Smooth muscle cell (in vitro differentiated cells): Measurements from ENCODE around the gene CHN2. TPM values are rescaled to one million over a fixed set of nuclear protein-coding genes. Genes with fewer than 3 reads are reported as not detected.

Experiments
- DNase-seq: peaks from one replicate; lab custom pipeline; 2025; ENCODE audit not compliant: unreplicated experiment; lab: John Stamatoyannopoulos, UW
- H2AFZ ChIP-seq: fragments of 200-600 bp; sonication (generic); 2 replicates; pipeline ENCODE4 v1.6.0; 2016; ENCODE audit warnings: antibody characterized with exemption, low read depth, mild to moderate bottlenecking
- H3F3A ChIP-seq: fragments of 200-600 bp; sonication (generic); 2 replicates; pipeline ENCODE4 v1.6.0; 2017; ENCODE audit warnings: antibody characterized with exemption, low read depth
- H3K27ac ChIP-seq: fragments of 200-600 bp; sonication (generic); 2 replicates; pipeline ENCODE4 v1.5.1; 2016; ENCODE audit warnings: low read depth, mild to moderate bottlenecking
- H3K27me3 ChIP-seq: fragments of 200-600 bp; sonication (generic); 2 replicates; pipeline ENCODE4 v1.6.1; 2016; ENCODE audit warnings: low read depth, mild to moderate bottlenecking
- H3K36me3 ChIP-seq: fragments of 200-600 bp; sonication (generic); 2 replicates; pipeline ENCODE4 v1.5.1; 2016; ENCODE audit warnings: low read depth
- H3K4me1 ChIP-seq: fragments of 200-600 bp; sonication (generic); 2 replicates; pipeline ENCODE4 v1.5.1; 2016; ENCODE audit warnings: low read depth
- H3K4me2 ChIP-seq: fragments of 200-600 bp; sonication (generic); 2 replicates; pipeline ENCODE4 v1.6.0; 2016; ENCODE audit warnings: mild to moderate bottlenecking
- H3K4me3 ChIP-seq: fragments of 200-600 bp; sonication (generic); 2 replicates; pipeline ENCODE4 v1.5.1; 2016; ENCODE audit warnings: mild to moderate bottlenecking
- H3K79me2 ChIP-seq: fragments of 200-600 bp; sonication (generic); 2 replicates; pipeline ENCODE4 v1.6.0; 2016; ENCODE audit warnings: low read depth, mild to moderate bottlenecking
- H3K9ac ChIP-seq: fragments of 200-600 bp; sonication (generic); 2 replicates; pipeline ENCODE4 v1.6.0; 2016; ENCODE audit warnings: low read depth
- H3K9me3 ChIP-seq: fragments of 200-600 bp; sonication (generic); replicated peaks from 2 replicates; pipeline ENCODE4 v1.5.1; 2016; ENCODE audit warnings: low read depth
- H4K20me1 ChIP-seq: fragments of 200-600 bp; sonication (generic); 2 replicates; pipeline ENCODE4 v1.6.0; 2016; ENCODE audit warnings: low read depth
- WGBS: methylation state at CpG from one replicate; pipeline ENCODE4 v1.1.7; 2016; ENCODE audit warnings: low lambda C conversion rate; 5-methylcytosine and 5-hydroxymethylcytosine counted together
- polyA plus RNA-seq: library from polyadenylated mRNA; unstranded; fragments of >200 nt; fragmentation: Nextera tagmentation; extraction: Ambion mirVana; gene quantifications from 2 replicates; pipeline ENCODE4 v1.2.1, GENCODE V29; 2016
- total RNA-seq: library from RNA; depleted of rRNA; stranded (reverse); fragments of >200 nt; gene quantifications from 2 replicates; pipeline ENCODE4 v1.2.3, GENCODE V29; 2014
- TF ChIP-seq, protein P1 (sequence below): fragments of 200-600 bp; sonication (generic); IDR thresholded peaks from 2 replicates; pipeline ENCODE4 v1.5.1; 2017; ENCODE audit warnings: borderline replicate concordance, mild to moderate bottlenecking, antibody characterized with exemption; ENCODE audit not compliant: insufficient read depth, poor library complexity, severe bottlenecking

Gene CHN2
- total and polyA plus RNA-seq, 2 experiments from 2014 or later = 7.4 to 20.7 TPM

DNA sequence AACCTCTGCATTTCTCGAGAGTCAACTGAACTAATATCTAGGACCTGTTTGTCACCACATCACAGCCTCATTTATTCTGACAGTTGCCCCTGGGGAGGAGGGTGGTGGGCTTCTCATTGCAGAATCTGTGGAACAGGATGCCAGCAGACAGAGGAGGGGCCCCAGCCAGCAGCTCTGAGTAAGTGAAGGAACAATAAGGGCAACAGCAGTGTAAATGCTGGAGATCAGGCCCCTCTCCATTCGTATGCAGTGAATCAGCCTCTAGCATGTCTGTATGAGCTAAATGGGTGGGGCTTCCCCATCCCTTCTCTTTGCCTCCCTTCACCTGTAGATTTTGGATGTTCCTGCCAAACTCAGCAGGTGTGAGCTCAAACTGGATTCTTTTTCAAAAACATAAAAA lies 40.5 kb upstream of the CHN2 start:
- H3K4me1 ChIP-seq = no peaks in the 10 kb centered on the region
- H3K36me3 ChIP-seq = no peaks in the 10 kb centered on the region
- no peak for DNase-seq
- no peaks in the 10 kb centered on the region for H3K79me2 ChIP-seq
- 85% methylated on average over 2 of the region's 2 CpGs for WGBS
- TF ChIP-seq, protein P1, sequence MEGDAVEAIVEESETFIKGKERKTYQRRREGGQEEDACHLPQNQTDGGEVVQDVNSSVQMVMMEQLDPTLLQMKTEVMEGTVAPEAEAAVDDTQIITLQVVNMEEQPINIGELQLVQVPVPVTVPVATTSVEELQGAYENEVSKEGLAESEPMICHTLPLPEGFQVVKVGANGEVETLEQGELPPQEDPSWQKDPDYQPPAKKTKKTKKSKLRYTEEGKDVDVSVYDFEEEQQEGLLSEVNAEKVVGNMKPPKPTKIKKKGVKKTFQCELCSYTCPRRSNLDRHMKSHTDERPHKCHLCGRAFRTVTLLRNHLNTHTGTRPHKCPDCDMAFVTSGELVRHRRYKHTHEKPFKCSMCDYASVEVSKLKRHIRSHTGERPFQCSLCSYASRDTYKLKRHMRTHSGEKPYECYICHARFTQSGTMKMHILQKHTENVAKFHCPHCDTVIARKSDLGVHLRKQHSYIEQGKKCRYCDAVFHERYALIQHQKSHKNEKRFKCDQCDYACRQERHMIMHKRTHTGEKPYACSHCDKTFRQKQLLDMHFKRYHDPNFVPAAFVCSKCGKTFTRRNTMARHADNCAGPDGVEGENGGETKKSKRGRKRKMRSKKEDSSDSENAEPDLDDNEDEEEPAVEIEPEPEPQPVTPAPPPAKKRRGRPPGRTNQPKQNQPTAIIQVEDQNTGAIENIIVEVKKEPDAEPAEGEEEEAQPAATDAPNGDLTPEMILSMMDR = no peak
- H3K4me2 ChIP-seq = no peak overlapping the region
- no peaks in the 10 kb centered on the region for H3K9me3 ChIP-seq
- H2AFZ ChIP-seq = no peak overlapping the region
- H3F3A ChIP-seq = no peaks in the 10 kb centered on the region
- no peak overlapping the region for H3K4me3 ChIP-seq
- H3K27ac ChIP-seq = no peak overlapping the region
- no peaks in the 10 kb centered on the region for H4K20me1 ChIP-seq
- no peak overlapping the region for H3K9ac ChIP-seq
- no peaks in the 10 kb centered on the region for H3K27me3 ChIP-seq

DNA sequence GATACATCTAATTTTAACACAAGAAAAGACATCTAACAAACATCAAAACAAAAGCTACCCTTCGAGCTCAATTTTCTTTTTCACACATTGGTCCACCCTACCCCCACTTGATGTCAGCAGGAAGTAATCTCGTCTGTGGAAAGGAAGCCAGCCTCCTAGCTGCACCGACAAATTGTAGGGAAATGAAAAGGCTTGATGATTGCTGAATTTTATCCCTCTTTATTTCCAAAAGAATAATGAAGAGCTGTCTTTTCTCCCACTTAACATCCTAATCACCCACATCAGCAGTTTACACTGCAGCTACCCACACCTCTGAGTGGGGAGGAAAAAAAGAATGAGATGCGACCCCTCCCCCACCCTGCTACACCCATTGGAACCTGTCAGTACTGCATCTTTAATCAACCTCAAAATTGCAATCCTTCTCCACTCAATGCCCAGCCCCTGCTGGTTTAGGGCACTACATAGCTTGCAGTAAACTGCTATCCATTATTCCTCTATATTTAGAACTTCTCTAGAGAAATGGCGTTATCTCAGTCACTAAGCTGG lies 37.6 kb upstream of the CHN2 start:
- H4K20me1 ChIP-seq = no peaks in the 10 kb centered on the region
- no peaks in the 10 kb centered on the region for H3K27me3 ChIP-seq
- H3K4me1 ChIP-seq = no peaks in the 10 kb centered on the region
- H2AFZ ChIP-seq = no peak overlapping the region
- no peaks in the 10 kb centered on the region for H3K79me2 ChIP-seq
- no peak for DNase-seq
- H3K27ac ChIP-seq = no peak overlapping the region
- no peaks in the 10 kb centered on the region for H3K36me3 ChIP-seq
- no peak overlapping the region for H3K4me3 ChIP-seq
- no peak overlapping the region for H3K9ac ChIP-seq
- WGBS = 57% methylated on average over 5 of the region's 5 CpGs
- no peak overlapping the region for H3K4me2 ChIP-seq
- TF ChIP-seq, protein P1 = no peak
- no peaks in the 10 kb centered on the region for H3F3A ChIP-seq
- no peaks in the 10 kb centered on the region for H3K9me3 ChIP-seq

DNA sequence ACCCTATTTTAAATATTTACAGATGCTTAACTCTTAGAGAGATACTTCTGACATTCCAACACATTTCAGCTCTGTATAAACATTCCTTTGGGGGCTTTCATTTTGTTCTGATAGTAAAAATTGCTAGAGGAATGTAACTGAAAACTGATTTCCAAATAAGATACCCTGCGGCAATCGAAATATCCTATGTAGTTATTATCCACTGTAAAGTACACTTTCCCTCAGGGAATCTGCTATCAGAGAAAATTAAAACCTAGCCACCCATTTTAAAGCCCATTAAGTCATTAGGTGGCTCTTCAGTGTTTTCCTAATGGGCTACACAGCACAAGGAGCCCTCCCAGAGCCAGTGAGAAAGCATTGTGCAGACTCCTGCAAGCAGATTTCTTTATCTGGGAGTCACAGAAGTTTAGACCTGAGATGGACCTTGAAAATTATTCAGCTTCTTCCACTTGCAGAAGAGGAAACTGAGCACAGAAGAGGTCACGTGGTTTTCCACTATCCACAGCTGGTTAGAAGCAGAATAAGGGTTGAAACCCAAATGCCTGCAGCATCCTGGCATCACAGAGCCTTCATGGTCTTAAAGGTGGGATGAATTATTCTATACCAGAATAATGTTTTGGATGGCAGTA lies 35.7 kb upstream of the CHN2 start:
- 59% methylated on average over 3 of the region's 3 CpGs for WGBS
- H3K9ac ChIP-seq = no peak overlapping the region
- H3K9me3 ChIP-seq = no peaks in the 10 kb centered on the region
- H3K4me3 ChIP-seq = no peak overlapping the region
- TF ChIP-seq, protein P1 = no peak
- H3F3A ChIP-seq = no peaks in the 10 kb centered on the region
- no peak overlapping the region for H3K4me2 ChIP-seq
- H3K27ac ChIP-seq = no peak overlapping the region
- H3K79me2 ChIP-seq = no peaks in the 10 kb centered on the region
- no peaks in the 10 kb centered on the region for H3K36me3 ChIP-seq
- H2AFZ ChIP-seq = no peak overlapping the region
- H4K20me1 ChIP-seq = no peaks in the 10 kb centered on the region
- no peak for DNase-seq
- no peaks in the 10 kb centered on the region for H3K27me3 ChIP-seq
- H3K4me1 ChIP-seq = no peaks in the 10 kb centered on the region

DNA sequence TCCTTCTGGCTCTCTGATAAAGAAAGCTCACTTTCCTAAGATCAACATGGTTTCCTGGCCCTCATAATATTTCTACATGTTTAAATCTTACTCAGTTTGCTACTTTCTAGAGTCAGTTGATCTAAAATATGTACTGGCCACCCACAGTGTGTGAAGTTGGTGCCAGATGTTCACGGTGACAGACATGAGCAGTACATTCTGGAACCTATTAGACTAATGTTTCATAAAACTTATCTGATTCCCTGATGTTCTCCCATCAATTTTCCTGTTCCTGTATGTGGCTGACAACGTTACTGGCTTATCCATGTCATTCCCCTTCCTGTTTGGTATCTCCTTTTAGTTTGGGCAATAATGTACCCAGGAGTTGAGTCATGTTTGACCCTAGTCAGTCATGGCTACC lies 34.5 kb upstream of the CHN2 start:
- Histone ChIP-seq H3K27ac (no peak overlapping the region), H3K79me2 (no peaks in the 10 kb centered on the region), H3K36me3 (no peaks in the 10 kb centered on the region), H3K9ac (no peak overlapping the region), H2AFZ (no peak overlapping the region), H3K4me1 (no peaks in the 10 kb centered on the region), H4K20me1 (no peaks in the 10 kb centered on the region), H3K27me3 (no peaks in the 10 kb centered on the region), H3F3A (no peaks in the 10 kb centered on the region), H3K4me3 (no peak overlapping the region), H3K4me2 (no peak overlapping the region), H3K9me3 (no peaks in the 10 kb centered on the region)
- 23% methylated on average over 2 of the region's 2 CpGs for WGBS
- TF ChIP-seq, protein P1 = no peak
- DNase-seq = no peak
